Heart left ventricle (tissue), 13 donors: ENCODE results near the gene CHD2.

Experiments used
- POLR2A ChIP-seq, 2 donors: fragments of 450-650 bp; IDR thresholded peaks; one replicate each; pipeline ENCODE4 v1.6.1; 2017; ENCODE audit warnings: antibody characterized with exemption in 2 of 2, mild to moderate bottlenecking in 2 of 2, moderate library complexity in 2 of 2
- TF ChIP-seq, protein P1 (sequence below), 12 donors: fragments of 200-600 bp; sonication (generic) in 4 of 12; IDR thresholded peaks; one replicate each; pipeline versions ENCODE4 v1.5.0 to v1.8.0; 2018 to 2022; ENCODE audit warnings: antibody characterized with exemption in 12 of 12, mild to moderate bottlenecking in 5 of 12
- donor health status: ischemic (EF 13 %, LVEDD 7.1; RV severe dilation, severe dysfunction).
- donor health status: DM: no; HTN: yes; CAD: no.
- donor health status: DM: no; HTN: no; CAD: no.
- donor health status: ischemic (EF 25% LVEDD 6.9; RV normal size, moderate dysfunction).
- donor health status: ischemic (EF 25% LVEDD 5.7; RV mildly dilated, moderate dysfunction).
- donor health status: ischemic (EF 35%, LVEDD 5.7; RV mildly dilated, moderate dysfunction).
- donor health status: nonischemic (EF 11% LVEDD 7.7; RV severe dilation, severe dysfunction).
- donor health status: DM: yes; HTN: yes; CAD: no.
- donor health status: PGD.
- donor health status: ischemic (EF 29% LVEDD 5.4; RV normal size, mild dysfunction).
- donor health status: nonischemic (EF 23%, LVEDD 6.1; RV moderate dilation, normal function).

DNA sequence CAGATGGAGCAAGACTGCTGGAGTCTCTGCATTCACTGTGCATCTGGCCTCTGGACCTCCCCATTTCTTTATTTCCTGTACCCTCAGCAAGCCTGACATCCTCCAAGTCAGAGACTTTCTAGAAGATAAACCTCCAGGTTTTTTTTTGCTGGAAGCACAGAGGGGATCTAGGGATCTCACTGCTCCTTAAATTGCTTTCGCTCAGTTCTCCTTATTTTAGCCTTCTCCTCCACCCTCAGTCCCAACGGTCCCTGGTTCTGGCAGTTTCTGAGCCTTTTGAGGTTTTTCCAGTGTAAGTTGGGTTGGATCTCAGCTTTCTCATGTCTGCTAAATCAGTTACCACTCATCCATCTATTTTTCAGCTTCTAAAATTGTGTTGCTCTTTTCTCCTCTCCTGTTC, 22.7 kb upstream of the CHD2 start:
- TF ChIP-seq, protein P1, sequence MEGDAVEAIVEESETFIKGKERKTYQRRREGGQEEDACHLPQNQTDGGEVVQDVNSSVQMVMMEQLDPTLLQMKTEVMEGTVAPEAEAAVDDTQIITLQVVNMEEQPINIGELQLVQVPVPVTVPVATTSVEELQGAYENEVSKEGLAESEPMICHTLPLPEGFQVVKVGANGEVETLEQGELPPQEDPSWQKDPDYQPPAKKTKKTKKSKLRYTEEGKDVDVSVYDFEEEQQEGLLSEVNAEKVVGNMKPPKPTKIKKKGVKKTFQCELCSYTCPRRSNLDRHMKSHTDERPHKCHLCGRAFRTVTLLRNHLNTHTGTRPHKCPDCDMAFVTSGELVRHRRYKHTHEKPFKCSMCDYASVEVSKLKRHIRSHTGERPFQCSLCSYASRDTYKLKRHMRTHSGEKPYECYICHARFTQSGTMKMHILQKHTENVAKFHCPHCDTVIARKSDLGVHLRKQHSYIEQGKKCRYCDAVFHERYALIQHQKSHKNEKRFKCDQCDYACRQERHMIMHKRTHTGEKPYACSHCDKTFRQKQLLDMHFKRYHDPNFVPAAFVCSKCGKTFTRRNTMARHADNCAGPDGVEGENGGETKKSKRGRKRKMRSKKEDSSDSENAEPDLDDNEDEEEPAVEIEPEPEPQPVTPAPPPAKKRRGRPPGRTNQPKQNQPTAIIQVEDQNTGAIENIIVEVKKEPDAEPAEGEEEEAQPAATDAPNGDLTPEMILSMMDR (IDR thresholded peaks at IDR 0.05): no peak
- no peak for TF ChIP-seq POLR2A (IDR thresholded peaks at IDR 0.05)
